Measurements from ENCODE around the gene IDUA.

Gene IDUA

DNA sequence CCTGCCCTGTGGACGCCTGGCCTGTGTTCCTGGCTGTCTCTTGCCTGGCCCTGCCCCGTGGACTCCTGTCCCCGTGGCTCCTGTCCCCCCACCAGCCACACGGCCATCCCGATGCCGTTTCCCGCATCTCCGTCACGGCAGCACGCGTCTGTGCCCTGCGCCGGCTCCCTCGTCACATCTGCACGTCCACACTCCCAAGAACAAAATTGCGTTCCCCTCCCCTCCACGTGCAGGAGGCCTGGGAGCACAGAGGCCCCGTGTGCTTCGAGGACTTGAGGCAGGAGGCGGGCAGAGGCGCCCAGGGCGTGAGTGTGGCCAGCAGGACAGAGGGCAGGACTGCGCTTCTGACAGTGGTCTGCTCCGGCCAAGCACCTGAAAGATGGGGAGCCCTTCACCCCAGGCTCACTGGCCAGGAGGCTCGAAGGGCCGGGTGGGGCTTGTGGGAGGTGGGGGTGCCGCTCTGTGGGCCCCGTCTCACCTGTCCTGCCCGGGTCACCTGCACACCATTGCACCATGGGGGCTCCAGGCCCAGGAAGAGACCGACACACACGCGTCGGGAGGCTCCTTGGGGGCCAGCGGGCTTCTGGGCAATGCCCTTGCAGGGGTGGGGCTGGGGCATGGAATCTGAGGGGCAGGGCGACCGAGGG lies 41.9 kb downstream of the IDUA start:
- H3K4me2 ChIP-seq (ENCODE audit: low read length), result no peak overlapping the region
- no peak overlapping the region for H2AK5ac ChIP-seq (ENCODE audit: low read length)
- no peaks in the 10 kb centered on the region for H3K27me3 ChIP-seq (ENCODE audit: insufficient read depth, low read length)
- H3K36me3 ChIP-seq (ENCODE audit: control insufficient read depth in 1 of 2, insufficient read depth in 2 of 2, low read length in 2 of 2), result peaks cover 13 to 19% of the 10 kb centered on the region in 2 experiments
- no peak overlapping the region for H3K4ac ChIP-seq (ENCODE audit: low read depth, low read length)
- H3K4me3 ChIP-seq (ENCODE audit: low read depth, low read length), result no peak overlapping the region
- no peak overlapping the region for H4K8ac ChIP-seq (ENCODE audit: low read depth, low read length)
- H3K14ac ChIP-seq (ENCODE audit: low read length), result no peak overlapping the region
- H3K18ac ChIP-seq (ENCODE audit: low read length), result no peak overlapping the region
- H2AFZ ChIP-seq (ENCODE audit: insufficient read depth, low read length, poor library complexity), result no peak overlapping the region
- WGBS (ENCODE audit: extremely low coverage, insufficient coverage, insufficient read length), result no CpG with 5 or more reads among the region's 36 CpGs
- H2BK120ac ChIP-seq (ENCODE audit: insufficient read depth, low read length, poor library complexity), result no peak overlapping the region
- peaks cover 10% of the 10 kb centered on the region for H3K9me3 ChIP-seq (ENCODE audit: insufficient read depth, low read depth, low read length)
- no peak overlapping the region for H4K12ac ChIP-seq (ENCODE audit: low read depth, low read length)
- H2BK12ac ChIP-seq (ENCODE audit: low read length), result no peak overlapping the region
- no peak overlapping the region for H3K23ac ChIP-seq (ENCODE audit: low read length)
- H2BK5ac ChIP-seq (ENCODE audit: low read depth, low read length, poor library complexity), result no peak overlapping the region
- DNase-seq, result no peak
- H3K79me2 ChIP-seq (ENCODE audit: control insufficient read depth, insufficient read depth, low read length, poor library complexity), result peaks cover 1% of the 10 kb centered on the region
- H3K79me1 ChIP-seq (ENCODE audit: low read length), result no peaks in the 10 kb centered on the region
- no peak overlapping the region for H3K27ac ChIP-seq (ENCODE audit: low read depth, low read length)
- H3K9ac ChIP-seq (ENCODE audit: low read length), result no peak overlapping the region
- H4K91ac ChIP-seq (ENCODE audit: low read depth, low read length), result no peak overlapping the region
- H3K4me1 ChIP-seq (ENCODE audit: control insufficient read depth in 1 of 2, insufficient read depth in 2 of 2, low read length in 2 of 2), result peaks cover 6 to 11% of the 10 kb centered on the region in 2 experiments

DNA sequence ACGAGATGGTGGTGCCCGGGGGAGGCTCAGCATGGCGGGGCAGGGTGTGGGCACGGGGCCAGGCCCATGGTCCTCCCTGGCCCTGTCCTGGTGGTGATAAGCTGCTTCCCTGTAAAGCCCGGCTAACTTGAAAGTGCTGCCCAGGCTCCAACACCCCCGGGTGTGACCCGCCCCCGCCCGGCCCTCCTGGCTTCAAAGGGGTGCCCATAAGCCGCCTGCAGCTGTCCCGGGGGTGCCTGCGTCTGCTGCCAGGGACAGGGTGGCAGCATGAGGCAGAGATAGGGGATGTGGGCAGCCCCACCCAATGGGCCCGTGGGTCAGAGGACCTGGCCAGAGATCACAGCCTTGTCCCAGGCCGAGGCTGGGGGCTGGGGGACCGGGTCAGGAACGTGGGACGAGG lies 42.7 kb downstream of the IDUA start:
- Histone ChIP-seq H4K91ac (ENCODE audit: low read depth, low read length) (no peak overlapping the region), H3K14ac (ENCODE audit: low read length) (no peak overlapping the region), H3K79me2 (ENCODE audit: control insufficient read depth, insufficient read depth, low read length, poor library complexity) (peaks cover 1% of the 10 kb centered on the region), H3K27ac (ENCODE audit: low read depth, low read length) (no peak overlapping the region), H3K4me1 (ENCODE audit: control insufficient read depth in 1 of 2, insufficient read depth in 2 of 2, low read length in 2 of 2) (peaks cover 6 to 11% of the 10 kb centered on the region in 2 experiments), H2AFZ (ENCODE audit: insufficient read depth, low read length, poor library complexity) (no peak overlapping the region), H2BK12ac (ENCODE audit: low read length) (no peak overlapping the region), H3K9ac (ENCODE audit: low read length) (no peak overlapping the region), H3K27me3 (ENCODE audit: insufficient read depth, low read length) (no peaks in the 10 kb centered on the region), H2BK5ac (ENCODE audit: low read depth, low read length, poor library complexity) (no peak overlapping the region), H3K23ac (ENCODE audit: low read length) (no peak overlapping the region), H3K4me2 (ENCODE audit: low read length) (no peak overlapping the region), H3K9me3 (ENCODE audit: insufficient read depth, low read depth, low read length) (peaks cover 10% of the 10 kb centered on the region), H3K79me1 (ENCODE audit: low read length) (no peaks in the 10 kb centered on the region), H2BK120ac (ENCODE audit: insufficient read depth, low read length, poor library complexity) (no peak overlapping the region), H4K12ac (ENCODE audit: low read depth, low read length) (no peak overlapping the region), H3K4ac (ENCODE audit: low read depth, low read length) (no peak overlapping the region), H3K4me3 (ENCODE audit: low read depth, low read length) (no peak overlapping the region), H3K18ac (ENCODE audit: low read length) (no peak overlapping the region), H3K36me3 (ENCODE audit: control insufficient read depth in 1 of 2, insufficient read depth in 2 of 2, low read length in 2 of 2) (peaks cover 13 to 14% of the 10 kb centered on the region in 2 experiments), H4K8ac (ENCODE audit: low read depth, low read length) (no peak overlapping the region), H2AK5ac (ENCODE audit: low read length) (no peak overlapping the region)
- no peak for DNase-seq
- no CpG with 5 or more reads among the region's 17 CpGs for WGBS (ENCODE audit: extremely low coverage, insufficient coverage, insufficient read length)

DNA sequence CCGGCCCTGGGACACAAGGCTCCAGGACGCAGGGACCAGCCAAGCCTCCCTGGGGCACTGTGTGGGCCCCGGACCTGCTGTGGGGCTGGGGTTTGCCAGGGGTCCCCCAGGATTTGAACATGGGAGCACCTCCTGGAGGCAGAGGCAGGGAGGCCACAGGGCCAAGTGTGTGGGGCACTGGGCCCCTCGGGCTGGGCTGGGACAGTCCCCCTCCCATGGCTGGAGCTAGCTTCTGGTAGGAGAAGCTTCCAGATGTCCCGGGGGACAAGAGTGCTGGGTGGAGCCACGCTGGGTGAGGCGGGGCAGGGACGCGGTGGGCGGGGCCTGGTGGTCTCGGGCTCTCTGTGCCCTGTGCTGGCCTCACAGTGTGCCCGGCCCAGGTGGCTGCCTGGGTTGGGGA lies 43.2 kb downstream of the IDUA start:
- H2BK120ac ChIP-seq (ENCODE audit: insufficient read depth, low read length, poor library complexity), result no peak overlapping the region
- WGBS (ENCODE audit: extremely low coverage, insufficient coverage, insufficient read length), result no CpG with 5 or more reads among the region's 12 CpGs
- no peak overlapping the region for H3K23ac ChIP-seq (ENCODE audit: low read length)
- peaks cover 8 to 11% of the 10 kb centered on the region in 2 experiments for H3K36me3 ChIP-seq (ENCODE audit: control insufficient read depth in 1 of 2, insufficient read depth in 2 of 2, low read length in 2 of 2)
- H3K18ac ChIP-seq (ENCODE audit: low read length), result no peak overlapping the region
- H3K9me3 ChIP-seq (ENCODE audit: insufficient read depth, low read depth, low read length), result peaks cover 10% of the 10 kb centered on the region
- no peak overlapping the region for H4K91ac ChIP-seq (ENCODE audit: low read depth, low read length)
- H3K79me1 ChIP-seq (ENCODE audit: low read length), result no peaks in the 10 kb centered on the region
- no peak overlapping the region for H4K8ac ChIP-seq (ENCODE audit: low read depth, low read length)
- H3K79me2 ChIP-seq (ENCODE audit: control insufficient read depth, insufficient read depth, low read length, poor library complexity), result peaks cover 1% of the 10 kb centered on the region
- H3K27me3 ChIP-seq (ENCODE audit: insufficient read depth, low read length), result no peaks in the 10 kb centered on the region
- H3K9ac ChIP-seq (ENCODE audit: low read length), result no peak overlapping the region
- H2AFZ ChIP-seq (ENCODE audit: insufficient read depth, low read length, poor library complexity), result no peak overlapping the region
- no peak overlapping the region for H2AK5ac ChIP-seq (ENCODE audit: low read length)
- H3K14ac ChIP-seq (ENCODE audit: low read length), result no peak overlapping the region
- no peak for DNase-seq
- H3K4me3 ChIP-seq (ENCODE audit: low read depth, low read length), result no peak overlapping the region
- H2BK5ac ChIP-seq (ENCODE audit: low read depth, low read length, poor library complexity), result no peak overlapping the region
- no peak overlapping the region for H3K27ac ChIP-seq (ENCODE audit: low read depth, low read length)
- H4K12ac ChIP-seq (ENCODE audit: low read depth, low read length), result no peak overlapping the region
- H3K4ac ChIP-seq (ENCODE audit: low read depth, low read length), result no peak overlapping the region
- no peak overlapping the region for H2BK12ac ChIP-seq (ENCODE audit: low read length)
- H3K4me1 ChIP-seq (ENCODE audit: control insufficient read depth in 1 of 2, insufficient read depth in 2 of 2, low read length in 2 of 2), result peaks cover 6 to 11% of the 10 kb centered on the region in 2 experiments
- H3K4me2 ChIP-seq (ENCODE audit: low read length), result no peak overlapping the region

DNA sequence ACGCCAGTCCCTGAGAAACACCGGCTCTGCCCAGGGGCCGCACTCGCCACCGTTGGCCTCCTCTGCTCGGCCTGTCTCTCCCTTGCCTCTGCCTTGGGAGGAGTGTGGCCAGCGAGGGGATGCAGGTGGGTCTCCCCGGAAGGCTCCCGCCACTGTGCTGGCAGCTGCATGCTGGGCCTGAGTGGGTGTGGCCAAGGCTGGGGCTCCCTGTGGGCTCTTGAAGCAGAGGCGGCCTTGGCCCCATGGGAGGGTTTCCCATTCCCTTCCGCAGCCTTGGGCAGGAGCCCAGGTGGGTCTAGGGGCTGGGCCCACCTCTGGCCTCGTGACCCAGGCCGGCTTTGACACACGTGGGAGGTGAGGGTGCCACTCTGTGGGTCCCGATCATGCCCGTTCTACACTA lies 43.7 kb downstream of the IDUA start:
- no peak overlapping the region for H2AFZ ChIP-seq (ENCODE audit: insufficient read depth, low read length, poor library complexity)
- no peak overlapping the region for H3K23ac ChIP-seq (ENCODE audit: low read length)
- no peak overlapping the region for H2BK12ac ChIP-seq (ENCODE audit: low read length)
- no peak for DNase-seq
- peaks cover 6 to 11% of the 10 kb centered on the region in 2 experiments for H3K4me1 ChIP-seq (ENCODE audit: control insufficient read depth in 1 of 2, insufficient read depth in 2 of 2, low read length in 2 of 2)
- no peak overlapping the region for H4K8ac ChIP-seq (ENCODE audit: low read depth, low read length)
- peaks cover 3 to 6% of the 10 kb centered on the region in 2 experiments for H3K36me3 ChIP-seq (ENCODE audit: control insufficient read depth in 1 of 2, insufficient read depth in 2 of 2, low read length in 2 of 2)
- no peak overlapping the region for H3K27ac ChIP-seq (ENCODE audit: low read depth, low read length)
- no peak overlapping the region for H3K14ac ChIP-seq (ENCODE audit: low read length)
- no peak overlapping the region for H2AK5ac ChIP-seq (ENCODE audit: low read length)
- no peaks in the 10 kb centered on the region for H3K27me3 ChIP-seq (ENCODE audit: insufficient read depth, low read length)
- H3K4ac ChIP-seq (ENCODE audit: low read depth, low read length), result no peak overlapping the region
- no peak overlapping the region for H4K91ac ChIP-seq (ENCODE audit: low read depth, low read length)
- no CpG with 5 or more reads among the region's 16 CpGs for WGBS (ENCODE audit: extremely low coverage, insufficient coverage, insufficient read length)
- H3K79me2 ChIP-seq (ENCODE audit: control insufficient read depth, insufficient read depth, low read length, poor library complexity), result peaks cover 1% of the 10 kb centered on the region
- H3K18ac ChIP-seq (ENCODE audit: low read length), result no peak overlapping the region
- no peak overlapping the region for H3K4me2 ChIP-seq (ENCODE audit: low read length)
- H3K9ac ChIP-seq (ENCODE audit: low read length), result no peak overlapping the region
- no peak overlapping the region for H3K4me3 ChIP-seq (ENCODE audit: low read depth, low read length)
- H2BK120ac ChIP-seq (ENCODE audit: insufficient read depth, low read length, poor library complexity), result no peak overlapping the region
- H4K12ac ChIP-seq (ENCODE audit: low read depth, low read length), result no peak overlapping the region
- peaks cover 6% of the 10 kb centered on the region for H3K9me3 ChIP-seq (ENCODE audit: insufficient read depth, low read depth, low read length)
- no peak overlapping the region for H2BK5ac ChIP-seq (ENCODE audit: low read depth, low read length, poor library complexity)
- no peaks in the 10 kb centered on the region for H3K79me1 ChIP-seq (ENCODE audit: low read length)

Measured in trophoblast cell (in vitro differentiated cells and primary cell).